ENCODE measurements around the gene PEX5.

PEX5 gene

GRCh38 chr12:7219599-7220243 lies 30.2 kb downstream of the PEX5 start:
- no peak overlapping the region for H3K9ac ChIP-seq (ENCODE audit: low read length)
- H3K27me3 ChIP-seq (ENCODE audit: low read depth, low read length): no peaks in the 10 kb centered on the region
- no peaks in the 10 kb centered on the region for H3K4me1 ChIP-seq (ENCODE audit: low read length)
- no peak overlapping the region for H2AFZ ChIP-seq (ENCODE audit: low read depth, low read length)
- no peak overlapping the region for H3K4me3 ChIP-seq (ENCODE audit: low read length)
- no peak overlapping the region for H3K27ac ChIP-seq (ENCODE audit: low read length)
- no peaks in the 10 kb centered on the region for H3K9me3 ChIP-seq (ENCODE audit: insufficient read depth, low read length)
- no peak overlapping the region for H3K4me2 ChIP-seq (ENCODE audit: low read length)
- H3K36me3 ChIP-seq (replicated peaks; ENCODE audit: low read depth, low read length): no peaks in the 10 kb centered on the region
- H4K20me1 ChIP-seq (ENCODE audit: insufficient read depth, low read length): no peaks in the 10 kb centered on the region
- TF ChIP-seq EZH2phosphoT487 (IDR thresholded peaks at IDR 0.05; ENCODE audit: low read depth): no peak
- TF ChIP-seq CTCF (IDR thresholded peaks at IDR 0.05; ENCODE audit: low read depth, low read length): peak; percentile 94
- H3K79me2 ChIP-seq (ENCODE audit: low read length): no peaks in the 10 kb centered on the region

- TF ChIP-seq EZH2phosphoT487 (IDR thresholded peaks at IDR 0.05; ENCODE audit: low read depth) (no peak), CTCF (IDR thresholded peaks at IDR 0.05; ENCODE audit: low read depth, low read length) (no peak)
- no peak overlapping the region for H3K27ac ChIP-seq (ENCODE audit: low read length)
Observed at GRCh38 chr12:7221486-7221885, 32.0 kb downstream of the PEX5 start.

DNA sequence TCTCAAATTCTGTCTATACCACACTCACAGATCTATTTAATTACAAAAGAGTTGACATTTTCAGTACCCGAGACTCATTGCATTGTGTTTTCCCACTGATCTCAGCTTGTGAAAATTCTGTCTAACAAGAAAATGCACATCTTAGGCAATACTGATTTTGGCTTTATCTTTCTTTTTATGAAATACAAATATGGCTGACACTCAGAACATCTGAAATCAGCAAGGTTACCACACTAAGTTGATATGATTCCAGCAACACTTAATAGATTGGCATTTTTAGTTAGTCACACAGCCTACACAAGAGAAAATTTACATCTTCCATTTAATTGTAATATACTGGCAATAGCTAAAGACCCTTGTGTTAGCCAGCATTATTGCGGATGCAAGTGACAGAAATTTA lies 40.3 kb downstream of the PEX5 start:
- TF ChIP-seq EZH2phosphoT487 (IDR thresholded peaks at IDR 0.05; ENCODE audit: low read depth): no peak
- no peak for TF ChIP-seq CTCF (IDR thresholded peaks at IDR 0.05; ENCODE audit: low read depth, low read length)

More at GRCh38 chr12:7221486-7221885, 32.0 kb downstream of the PEX5 start:
- Histone ChIP-seq H4K20me1 (ENCODE audit: insufficient read depth, low read length) (no peaks in the 10 kb centered on the region), H3K4me3 (ENCODE audit: low read length) (no peak overlapping the region), H2AFZ (ENCODE audit: low read depth, low read length) (no peak overlapping the region), H3K27me3 (ENCODE audit: low read depth, low read length) (no peaks in the 10 kb centered on the region), H3K36me3 (replicated peaks; ENCODE audit: low read depth, low read length) (no peaks in the 10 kb centered on the region), H3K9ac (ENCODE audit: low read length) (no peak overlapping the region), H3K4me1 (ENCODE audit: low read length) (no peaks in the 10 kb centered on the region), H3K9me3 (ENCODE audit: insufficient read depth, low read length) (no peaks in the 10 kb centered on the region), H3K4me2 (ENCODE audit: low read length) (no peak overlapping the region), H3K79me2 (ENCODE audit: low read length) (no peaks in the 10 kb centered on the region)

DNA sequence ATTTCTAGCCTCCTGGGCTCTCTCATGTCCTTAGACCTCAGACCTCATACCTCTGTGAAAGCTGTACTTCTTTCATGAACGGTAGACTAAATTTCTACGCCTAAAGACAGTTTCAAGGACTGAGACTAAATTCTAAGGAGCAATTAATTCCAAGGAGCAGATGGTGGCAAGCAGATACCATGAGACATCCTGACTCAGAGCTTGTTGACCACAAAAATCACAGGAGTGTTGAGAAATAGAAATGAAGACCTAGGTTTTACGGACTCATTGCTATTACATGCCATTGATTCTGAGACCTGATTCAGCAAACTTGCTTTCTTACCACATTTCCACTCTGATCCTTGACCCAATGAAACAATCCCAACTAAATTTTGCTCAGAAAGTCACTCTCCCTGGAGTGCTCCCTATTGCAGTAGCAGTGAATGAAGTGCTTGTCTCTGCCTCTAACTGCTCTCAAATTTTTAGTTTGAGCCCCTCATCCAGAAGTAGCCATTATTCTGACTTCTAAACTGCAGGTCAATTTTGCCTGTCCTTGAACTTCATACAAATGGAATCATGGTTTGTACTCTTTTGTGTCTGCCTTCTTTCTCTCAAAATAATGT lies 52.0 kb downstream of the PEX5 start:
- Histone ChIP-seq H3K27me3 (ENCODE audit: low read depth, low read length) (0 out of 2 replicates have a peak, but pooled peaks cover 3% of the 10 kb centered on the region), H3K9me3 (ENCODE audit: insufficient read depth, low read length) (no peaks in the 10 kb centered on the region), H3K36me3 (replicated peaks; ENCODE audit: low read depth, low read length) (no peaks in the 10 kb centered on the region), H3K79me2 (ENCODE audit: low read length) (no peaks in the 10 kb centered on the region), H3K4me3 (ENCODE audit: low read length) (no peak overlapping the region), H3K4me2 (ENCODE audit: low read length) (no peak overlapping the region), H3K4me1 (ENCODE audit: low read length) (no peaks in the 10 kb centered on the region), H3K27ac (ENCODE audit: low read length) (no peak overlapping the region), H2AFZ (ENCODE audit: low read depth, low read length) (no peak overlapping the region), H4K20me1 (ENCODE audit: insufficient read depth, low read length) (no peaks in the 10 kb centered on the region), H3K9ac (ENCODE audit: low read length) (no peak overlapping the region)
- TF ChIP-seq EZH2phosphoT487 (IDR thresholded peaks at IDR 0.05; ENCODE audit: low read depth) (no peak), CTCF (IDR thresholded peaks at IDR 0.05; ENCODE audit: low read depth, low read length) (no peak)

More for the DNA sequence above, 40.3 kb downstream of the PEX5 start:
- Histone ChIP-seq H3K9ac (ENCODE audit: low read length) (no peak overlapping the region), H3K79me2 (ENCODE audit: low read length) (no peaks in the 10 kb centered on the region), H3K4me1 (ENCODE audit: low read length) (no peaks in the 10 kb centered on the region), H3K27me3 (ENCODE audit: low read depth, low read length) (peaks cover 8% of the 10 kb centered on the region), H3K9me3 (ENCODE audit: insufficient read depth, low read length) (no peaks in the 10 kb centered on the region), H3K27ac (ENCODE audit: low read length) (no peak overlapping the region), H4K20me1 (ENCODE audit: insufficient read depth, low read length) (no peaks in the 10 kb centered on the region), H3K36me3 (replicated peaks; ENCODE audit: low read depth, low read length) (no peaks in the 10 kb centered on the region), H3K4me3 (ENCODE audit: low read length) (no peak overlapping the region), H3K4me2 (ENCODE audit: low read length) (no peak overlapping the region), H2AFZ (ENCODE audit: low read depth, low read length) (no peak overlapping the region)

Measured in OCI-LY3 (cell line).